Measurements from ENCODE around the gene IQCE. TPM values are rescaled to one million over a fixed set of nuclear protein-coding genes. Genes with fewer than 3 reads are reported as not detected.
"Not testable (repeated sequence)": the region's sequence is repeated elsewhere in the genome, so short reads cannot be mapped to it uniquely, and the experiment has no call there.

Gene IQCE
- total and polyA plus RNA-seq, 2 experiments from 2014 or later = 14.7 to 14.9 TPM

GRCh38 chr7:2532199-2532772, 26.5 kb upstream of the IQCE start:
- H3K79me2 ChIP-seq (ENCODE audit: insufficient read depth); H3K4me2 ChIP-seq (ENCODE audit: unreplicated experiment); DNase-seq; H3K27ac ChIP-seq; H2AFZ ChIP-seq; in situ Hi-C loops (cut with MboI); H3K4me3 ChIP-seq; H3F3A ChIP-seq (ENCODE audit: insufficient read depth); H3K9me3 ChIP-seq (ENCODE audit: low read depth); H3K36me3 ChIP-seq (ENCODE audit: low read depth); H3K9ac ChIP-seq; H4K20me1 ChIP-seq (ENCODE audit: insufficient read depth); H3K27me3 ChIP-seq (replicated peaks; ENCODE audit: insufficient read depth); H3K9me2 ChIP-seq (ENCODE audit: insufficient read depth): not testable (repeated sequence)
- whole genome bisulfite sequencing, 2 experiments (ENCODE audit: low coverage in 1 of 2, low lambda C conversion rate in 2 of 2, missing lambda C conversion rate in 2 of 2) = 95 to 99% methylated on average over 10 to 11 of the region's 15 CpGs
- H3K4me1 ChIP-seq (ENCODE audit: insufficient read depth) = peaks cover 32% of the 10 kb centered on the region

DNA sequence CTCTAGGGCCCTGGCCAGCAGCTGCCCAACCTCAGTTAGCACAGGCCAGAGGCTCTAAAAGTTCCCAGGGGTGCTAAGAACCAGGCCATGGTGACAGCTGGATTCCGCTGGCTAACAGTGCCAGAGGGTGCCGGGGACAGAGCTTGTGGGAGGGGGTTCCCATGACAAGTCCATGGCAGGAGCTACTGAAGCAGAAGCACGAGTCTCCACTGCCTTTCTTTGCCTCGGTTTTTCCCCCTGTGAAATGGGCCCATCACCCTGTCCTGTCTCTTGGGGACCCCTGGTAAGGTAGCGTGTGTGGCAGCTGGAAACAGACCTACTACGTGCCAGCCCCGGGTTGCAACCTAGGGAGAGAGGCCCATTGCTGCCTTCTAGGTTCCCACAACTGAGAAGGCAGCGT, 26.0 kb upstream of the IQCE start:
- H3K9ac ChIP-seq; H3K4me2 ChIP-seq (ENCODE audit: unreplicated experiment); H4K20me1 ChIP-seq (ENCODE audit: insufficient read depth); H3K36me3 ChIP-seq (ENCODE audit: low read depth); H2AFZ ChIP-seq; H3K4me3 ChIP-seq; H3K9me3 ChIP-seq (ENCODE audit: low read depth); H3K27me3 ChIP-seq (replicated peaks; ENCODE audit: insufficient read depth); H3K27ac ChIP-seq; H3K79me2 ChIP-seq (ENCODE audit: insufficient read depth); DNase-seq; H3F3A ChIP-seq (ENCODE audit: insufficient read depth); H3K9me2 ChIP-seq (ENCODE audit: insufficient read depth); in situ Hi-C loops (cut with MboI): not testable (repeated sequence)
- peaks cover 28% of the 10 kb centered on the region for H3K4me1 ChIP-seq (ENCODE audit: insufficient read depth)
- 77 to 88% methylated on average over 4 to 7 of the region's 8 CpGs for WGBS, 2 experiments (ENCODE audit: low coverage in 1 of 2, low lambda C conversion rate in 2 of 2, missing lambda C conversion rate in 2 of 2)

GRCh38 chr7:2533566-2533965, 25.2 kb upstream of the IQCE start:
- H3K27me3 ChIP-seq (replicated peaks; ENCODE audit: insufficient read depth); H3K4me3 ChIP-seq; H3K27ac ChIP-seq; H3K36me3 ChIP-seq (ENCODE audit: low read depth); H3K79me2 ChIP-seq (ENCODE audit: insufficient read depth); H3K9ac ChIP-seq; H4K20me1 ChIP-seq (ENCODE audit: insufficient read depth); H3F3A ChIP-seq (ENCODE audit: insufficient read depth); DNase-seq; H3K9me3 ChIP-seq (ENCODE audit: low read depth); H3K9me2 ChIP-seq (ENCODE audit: insufficient read depth); H2AFZ ChIP-seq; H3K4me2 ChIP-seq (ENCODE audit: unreplicated experiment); in situ Hi-C loops (cut with MboI): not testable (repeated sequence)
- 22 to 24% methylated on average over 2 to 4 of the region's 8 CpGs for WGBS, 2 experiments (ENCODE audit: low coverage in 1 of 2, low lambda C conversion rate in 2 of 2, missing lambda C conversion rate in 2 of 2)
- peaks cover 22% of the 10 kb centered on the region for H3K4me1 ChIP-seq (ENCODE audit: insufficient read depth)

DNA sequence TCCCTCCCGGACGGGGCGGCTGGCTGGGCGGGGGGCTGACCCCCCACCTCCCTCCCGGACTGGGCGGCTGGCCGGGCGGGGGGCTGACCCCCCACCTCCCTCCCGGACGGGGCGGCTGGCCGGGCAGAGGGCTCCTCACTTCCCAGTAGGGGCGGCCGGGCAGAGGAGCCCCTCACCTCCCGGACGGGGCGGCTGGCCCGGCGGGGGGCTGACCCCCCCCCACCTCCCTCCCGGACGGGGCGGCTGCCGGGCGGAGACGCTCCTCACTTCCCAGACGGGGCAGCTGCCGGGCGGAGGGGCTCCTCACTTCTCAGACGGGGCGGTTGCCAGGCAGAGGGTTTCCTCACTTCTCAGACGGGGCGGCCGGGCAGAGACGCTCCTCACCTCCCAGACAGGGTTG, 24.6 kb upstream of the IQCE start:
- H3K27ac ChIP-seq; in situ Hi-C loops (cut with MboI); DNase-seq; H2AFZ ChIP-seq; H4K20me1 ChIP-seq (ENCODE audit: insufficient read depth); H3K4me3 ChIP-seq; H3K36me3 ChIP-seq (ENCODE audit: low read depth); H3K79me2 ChIP-seq (ENCODE audit: insufficient read depth); H3K9me3 ChIP-seq (ENCODE audit: low read depth); H3K27me3 ChIP-seq (replicated peaks; ENCODE audit: insufficient read depth); H3K4me2 ChIP-seq (ENCODE audit: unreplicated experiment); H3F3A ChIP-seq (ENCODE audit: insufficient read depth); H3K9me2 ChIP-seq (ENCODE audit: insufficient read depth); H3K9ac ChIP-seq: not testable (repeated sequence)
- H3K4me1 ChIP-seq (ENCODE audit: insufficient read depth) = peaks cover 16% of the 10 kb centered on the region
- WGBS, 2 experiments (ENCODE audit: low coverage in 1 of 2, low lambda C conversion rate in 2 of 2, missing lambda C conversion rate in 2 of 2) = 83% methylated on average over 11 of the region's 34 CpGs; no CpG with 5 or more reads in 1 of the 2 experiments

- H3F3A ChIP-seq (ENCODE audit: insufficient read depth); in situ Hi-C loops (cut with MboI); H4K20me1 ChIP-seq (ENCODE audit: insufficient read depth); H3K9ac ChIP-seq; H3K79me2 ChIP-seq (ENCODE audit: insufficient read depth); H3K4me3 ChIP-seq; H3K4me2 ChIP-seq (ENCODE audit: unreplicated experiment); H3K27me3 ChIP-seq (replicated peaks; ENCODE audit: insufficient read depth); H2AFZ ChIP-seq; DNase-seq; H3K9me3 ChIP-seq (ENCODE audit: low read depth); H3K36me3 ChIP-seq (ENCODE audit: low read depth); H3K27ac ChIP-seq; H3K4me1 ChIP-seq (ENCODE audit: insufficient read depth); H3K9me2 ChIP-seq (ENCODE audit: insufficient read depth): not testable (repeated sequence)
- 84 to 85% methylated on average over 17 to 19 of the region's 19 CpGs for WGBS, 2 experiments (ENCODE audit: low coverage in 1 of 2, low lambda C conversion rate in 2 of 2, missing lambda C conversion rate in 2 of 2)
These were observed 22.7 kb upstream of the IQCE start for GRCh38 chr7:2535872-2536627.

Data from GM23248 (cell line).